KMS-11 (cell line): ENCODE measurements around the gene RETREG3.

ENCODE experiments used
- H2AFZ ChIP-seq: fragments of 200-600 bp; sonication (generic); 2 replicates; pipeline ENCODE4 v1.6.1; 2016; ENCODE audit warnings: antibody characterized with exemption, mixed run types, low read depth
- H3K27ac ChIP-seq: fragments of 200-600 bp; sonication (generic); 2 replicates; pipeline ENCODE4 v1.6.1; 2016; ENCODE audit warnings: mild to moderate bottlenecking, mixed run types
- H3K27me3 ChIP-seq: fragments of 200-600 bp; sonication (generic); 2 replicates; pipeline ENCODE4 v1.6.1; 2017; ENCODE audit warnings: mild to moderate bottlenecking, low read depth, mixed run types, moderate library complexity; ENCODE audit not compliant: insufficient read depth
- H3K36me3 ChIP-seq: fragments of 200-600 bp; sonication (generic); 2 replicates; pipeline ENCODE4 v1.6.1; 2017; ENCODE audit warnings: mild to moderate bottlenecking, mixed run types; ENCODE audit not compliant: insufficient read depth
- H3K4me1 ChIP-seq: fragments of 200-600 bp; sonication (generic); 2 replicates; pipeline ENCODE4 v1.6.1; 2016; ENCODE audit warnings: mild to moderate bottlenecking, low read depth, mixed run types; ENCODE audit not compliant: poor library complexity, severe bottlenecking
- H3K4me2 ChIP-seq: fragments of 200-600 bp; sonication (generic); 2 replicates; pipeline ENCODE4 v1.7.0; 2016; ENCODE audit warnings: mild to moderate bottlenecking, mixed run types
- H3K4me3 ChIP-seq: fragments of 200-600 bp; sonication (generic); IDR thresholded peaks from 2 replicates; pipeline ENCODE4 v1.6.1; 2017; ENCODE audit warnings: low read depth, low read length, mixed read lengths; ENCODE audit not compliant: insufficient read depth
- H3K79me2 ChIP-seq: fragments of 200-600 bp; sonication (generic); 2 replicates; pipeline ENCODE4 v1.6.1; 2016; ENCODE audit warnings: low read depth, mixed run types; ENCODE audit not compliant: insufficient read depth
- H3K9ac ChIP-seq: fragments of 200-600 bp; sonication (generic); 2 replicates; pipeline ENCODE4 v1.6.1; 2016; ENCODE audit warnings: mild to moderate bottlenecking, mixed run types
- H4K20me1 ChIP-seq: fragments of 200-600 bp; sonication (generic); 2 replicates; pipeline ENCODE4 v1.6.1; 2016; ENCODE audit warnings: mild to moderate bottlenecking, mixed run types; ENCODE audit not compliant: insufficient read depth
- TF ChIP-seq, protein P1 (sequence below): fragments of 200-600 bp; sonication (generic); conservative IDR thresholded peaks from 2 replicates; pipeline ENCODE4 v1.6.1; 2017; ENCODE audit warnings: low read depth, mild to moderate bottlenecking, antibody characterized with exemption, low read length, moderate library complexity, mixed read lengths

Gene RETREG3

DNA sequence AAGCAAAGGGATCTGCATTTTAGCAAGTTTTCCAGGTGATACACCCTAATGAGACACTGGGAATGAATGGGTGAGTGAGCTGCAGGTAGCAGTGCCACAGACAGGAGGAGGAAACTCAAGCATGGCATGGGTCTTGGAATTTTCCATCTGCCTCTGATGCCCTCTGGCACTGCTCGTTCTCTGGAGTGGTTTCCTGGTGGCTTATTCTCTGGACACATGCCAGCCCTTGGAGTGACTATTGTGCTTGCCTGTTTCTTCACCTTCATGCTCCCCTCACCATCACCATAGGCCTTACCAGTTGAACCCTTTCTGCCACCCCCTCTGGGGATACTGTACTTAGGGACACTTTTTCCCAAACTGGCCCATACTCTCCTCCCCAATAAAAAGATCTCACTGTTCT, 45.6 kb downstream of the RETREG3 start:
- TF ChIP-seq, protein P1, sequence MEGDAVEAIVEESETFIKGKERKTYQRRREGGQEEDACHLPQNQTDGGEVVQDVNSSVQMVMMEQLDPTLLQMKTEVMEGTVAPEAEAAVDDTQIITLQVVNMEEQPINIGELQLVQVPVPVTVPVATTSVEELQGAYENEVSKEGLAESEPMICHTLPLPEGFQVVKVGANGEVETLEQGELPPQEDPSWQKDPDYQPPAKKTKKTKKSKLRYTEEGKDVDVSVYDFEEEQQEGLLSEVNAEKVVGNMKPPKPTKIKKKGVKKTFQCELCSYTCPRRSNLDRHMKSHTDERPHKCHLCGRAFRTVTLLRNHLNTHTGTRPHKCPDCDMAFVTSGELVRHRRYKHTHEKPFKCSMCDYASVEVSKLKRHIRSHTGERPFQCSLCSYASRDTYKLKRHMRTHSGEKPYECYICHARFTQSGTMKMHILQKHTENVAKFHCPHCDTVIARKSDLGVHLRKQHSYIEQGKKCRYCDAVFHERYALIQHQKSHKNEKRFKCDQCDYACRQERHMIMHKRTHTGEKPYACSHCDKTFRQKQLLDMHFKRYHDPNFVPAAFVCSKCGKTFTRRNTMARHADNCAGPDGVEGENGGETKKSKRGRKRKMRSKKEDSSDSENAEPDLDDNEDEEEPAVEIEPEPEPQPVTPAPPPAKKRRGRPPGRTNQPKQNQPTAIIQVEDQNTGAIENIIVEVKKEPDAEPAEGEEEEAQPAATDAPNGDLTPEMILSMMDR = no peak
- Histone ChIP-seq H3K4me2 (peak overlapping the region; percentile 66), H3K27me3 (no peaks in the 10 kb centered on the region), H3K79me2 (peaks cover 34% of the 10 kb centered on the region), H3K36me3 (no peaks in the 10 kb centered on the region; the same call in 1 of the 2 replicates), H2AFZ (no peak overlapping the region), H3K27ac (no peak overlapping the region), H3K4me3 (no peak overlapping the region), H4K20me1 (no peaks in the 10 kb centered on the region), H3K9ac (no peak overlapping the region), H3K4me1 (peaks cover 42% of the 10 kb centered on the region)

GRCh38 chr17:42563143-42563509, 46.0 kb downstream of the RETREG3 start:
- Histone ChIP-seq H3K4me1 (peaks cover 38% of the 10 kb centered on the region), H3K36me3 (no peaks in the 10 kb centered on the region; the same call in 1 of the 2 replicates), H2AFZ (no peak overlapping the region), H3K79me2 (peaks cover 30% of the 10 kb centered on the region), H3K27me3 (no peaks in the 10 kb centered on the region), H4K20me1 (no peaks in the 10 kb centered on the region), H3K4me2 (peak overlapping the region; percentile 66), H3K27ac (no peak overlapping the region), H3K4me3 (no peak overlapping the region), H3K9ac (no peak overlapping the region)
- TF ChIP-seq, protein P1 = no peak

DNA sequence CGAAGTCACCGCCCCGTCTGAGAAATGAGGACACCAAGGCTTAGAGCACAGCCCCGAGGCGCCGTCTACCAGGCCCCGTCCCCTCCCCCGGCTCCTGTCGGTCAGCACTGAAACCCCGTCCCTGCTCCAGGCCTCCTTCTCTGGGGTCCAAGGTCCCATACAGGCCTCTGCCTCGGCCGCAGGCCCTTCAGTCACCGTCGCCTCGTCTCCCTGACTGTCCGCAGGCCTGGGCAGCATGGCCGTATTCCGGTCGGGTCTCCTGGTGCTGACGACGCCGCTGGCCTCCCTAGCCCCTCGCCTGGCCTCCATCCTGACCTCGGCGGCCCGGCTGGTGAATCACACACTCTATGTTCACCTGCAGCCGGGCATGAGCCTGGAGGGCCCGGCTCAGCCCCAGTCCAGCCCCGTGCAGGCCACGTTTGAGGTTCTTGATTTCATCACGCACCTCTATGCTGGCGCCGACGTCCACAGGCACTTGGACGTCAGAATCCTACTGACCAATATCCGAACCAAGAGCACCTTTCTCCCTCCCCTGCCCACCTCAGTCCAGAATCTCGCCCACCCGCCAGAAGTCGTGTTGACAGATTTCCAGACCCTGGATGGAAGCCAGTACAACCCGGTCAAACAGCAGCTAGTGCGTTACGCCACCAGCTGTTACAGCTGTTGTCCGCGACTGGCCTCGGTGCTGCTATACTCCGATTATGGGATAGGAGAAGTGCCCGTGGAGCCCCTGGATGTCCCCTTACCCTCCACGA, 46.6 kb downstream of the RETREG3 start:
- Histone ChIP-seq H3K27ac (peak overlapping the region; percentile 47), H3K36me3 (no peaks in the 10 kb centered on the region; the same call in 1 of the 2 replicates), H3K9ac (peak overlapping the region; percentile 65), H3K4me1 (peaks cover 34% of the 10 kb centered on the region), H3K27me3 (no peaks in the 10 kb centered on the region), H3K79me2 (peaks cover 25% of the 10 kb centered on the region), H4K20me1 (no peaks in the 10 kb centered on the region), H3K4me3 (peak overlapping the region; percentile 31), H3K4me2 (peak overlapping the region; percentile 66), H2AFZ (peak overlapping the region; percentile 81; the same call in 1 of the 2 replicates)
- TF ChIP-seq, protein P1 = no peak

GRCh38 chr17:42561897-42562387, 47.2 kb downstream of the RETREG3 start, which contains the start of gene COASY:
Gene COASY, plus strand, starts transcription at chr17:42562148. Its CDS starts 475 bp downstream, at chr17:42562623.
- TF ChIP-seq, protein P1 = no peak
- Histone ChIP-seq H3K4me3 (peak within 1 kb of the TSS; percentile 31), H2AFZ (peak within 1 kb of the TSS; percentile 81), H3K36me3 (no peaks in the 10 kb centered on the region; the same call in 1 of the 2 replicates), H3K79me2 (peaks cover 21% of the 10 kb centered on the region), H3K4me1 (peaks cover 34% of the 10 kb centered on the region), H3K27ac (peak within 1 kb of the TSS; percentile 47), H3K4me2 (peak within 1 kb of the TSS; percentile 66), H3K27me3 (no peaks in the 10 kb centered on the region), H3K9ac (peak within 1 kb of the TSS; percentile 65), H4K20me1 (no peaks in the 10 kb centered on the region)
